ENCODE data around the gene NCAM1.

DNA sequence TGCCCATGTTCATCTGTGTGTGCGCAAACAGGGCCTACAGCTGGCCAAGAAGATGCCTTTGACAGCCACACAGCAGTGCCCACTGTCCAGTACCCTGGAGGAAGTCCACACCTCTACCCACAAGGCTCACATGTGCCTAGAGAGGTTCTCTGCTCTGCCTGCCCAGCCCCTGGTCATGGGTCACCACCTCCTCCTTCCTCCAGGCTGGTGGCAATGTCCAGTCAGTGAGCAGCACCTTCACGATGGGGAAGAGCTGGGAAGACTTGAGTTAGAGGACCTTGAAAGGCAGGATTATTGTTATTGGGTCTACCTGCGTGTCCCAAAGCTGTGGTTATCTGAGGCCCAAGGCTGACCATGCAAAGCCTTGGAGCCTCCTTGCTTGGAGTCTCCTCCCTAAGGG, 324.8 kb downstream of the NCAM1 start:
- TF ChIP-seq, protein P1, sequence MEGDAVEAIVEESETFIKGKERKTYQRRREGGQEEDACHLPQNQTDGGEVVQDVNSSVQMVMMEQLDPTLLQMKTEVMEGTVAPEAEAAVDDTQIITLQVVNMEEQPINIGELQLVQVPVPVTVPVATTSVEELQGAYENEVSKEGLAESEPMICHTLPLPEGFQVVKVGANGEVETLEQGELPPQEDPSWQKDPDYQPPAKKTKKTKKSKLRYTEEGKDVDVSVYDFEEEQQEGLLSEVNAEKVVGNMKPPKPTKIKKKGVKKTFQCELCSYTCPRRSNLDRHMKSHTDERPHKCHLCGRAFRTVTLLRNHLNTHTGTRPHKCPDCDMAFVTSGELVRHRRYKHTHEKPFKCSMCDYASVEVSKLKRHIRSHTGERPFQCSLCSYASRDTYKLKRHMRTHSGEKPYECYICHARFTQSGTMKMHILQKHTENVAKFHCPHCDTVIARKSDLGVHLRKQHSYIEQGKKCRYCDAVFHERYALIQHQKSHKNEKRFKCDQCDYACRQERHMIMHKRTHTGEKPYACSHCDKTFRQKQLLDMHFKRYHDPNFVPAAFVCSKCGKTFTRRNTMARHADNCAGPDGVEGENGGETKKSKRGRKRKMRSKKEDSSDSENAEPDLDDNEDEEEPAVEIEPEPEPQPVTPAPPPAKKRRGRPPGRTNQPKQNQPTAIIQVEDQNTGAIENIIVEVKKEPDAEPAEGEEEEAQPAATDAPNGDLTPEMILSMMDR (IDR thresholded peaks at IDR 0.05) = no peak
- TF ChIP-seq POLR2A (IDR thresholded peaks at IDR 0.05) = no peak

All from vagina (tissue), 2 donors.